ENCODE data around the gene RBMXL3.
"Not testable (repeated sequence)": the region's sequence is repeated elsewhere in the genome, so short reads cannot be mapped to it uniquely, and the experiment has no call there.

The RBMXL3 gene

GRCh38 chrX:115189110-115189509 lies at the start of gene RBMXL3:
TSS of gene RBMXL3 (plus strand) at chrX:115189410. CDS start at chrX:115189442, 32 bp downstream.
- no peak for DNase-seq

- no peak for DNase-seq
These were observed 47.2 kb upstream of the RBMXL3 start for GRCh38 chrX:115142057-115142456.

GRCh38 chrX:115147220-115147619 lies 42.0 kb upstream of the RBMXL3 start:
- peak in 1 of 2 experiments; percentile 26 for DNase-seq

DNA sequence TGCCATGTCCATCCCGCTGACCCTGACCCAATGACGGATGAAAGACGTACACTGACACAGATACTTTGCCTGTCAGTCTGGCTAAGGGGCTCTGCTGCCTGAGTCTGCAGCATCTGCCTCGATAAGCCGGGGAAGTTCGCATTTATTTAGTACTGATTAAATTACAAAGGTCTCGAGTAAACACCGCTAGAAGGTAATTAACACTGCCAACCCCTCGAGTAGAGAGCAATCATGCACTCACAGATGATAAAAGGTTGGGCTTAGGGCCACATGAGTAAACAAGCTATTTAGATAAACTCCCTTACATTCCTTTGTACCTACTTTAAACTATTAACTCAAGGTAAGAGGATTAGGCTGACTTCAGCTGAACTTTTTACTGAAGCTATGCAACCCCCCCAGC lies 16.0 kb upstream of the RBMXL3 start:
- DNase-seq: peak in 1 of 2 experiments; percentile 12

DNA sequence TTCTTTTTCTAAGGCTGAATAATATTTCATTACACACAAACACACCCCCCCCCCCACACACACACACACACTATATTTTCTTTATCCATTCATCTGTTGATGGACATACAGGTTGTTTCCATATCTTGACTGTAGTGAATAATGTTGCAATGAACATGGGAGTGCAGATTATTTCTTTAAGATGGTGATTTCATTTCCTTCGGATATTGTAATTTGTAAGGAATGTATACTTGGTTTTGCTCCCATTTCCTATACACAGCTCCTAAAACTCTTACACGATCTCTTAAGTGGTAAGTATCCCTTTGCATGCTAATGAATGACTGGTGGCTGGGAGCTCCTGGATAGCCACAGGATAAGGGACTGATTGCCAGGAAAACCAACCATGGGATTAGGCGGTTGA lies 14.7 kb upstream of the RBMXL3 start:
- no peak for DNase-seq

- no peak for DNase-seq
These were observed 11.3 kb upstream of the RBMXL3 start for GRCh38 chrX:115177932-115178331.

- no peak for DNase-seq
These were observed 10.7 kb upstream of the RBMXL3 start for GRCh38 chrX:115178473-115178872.

DNA sequence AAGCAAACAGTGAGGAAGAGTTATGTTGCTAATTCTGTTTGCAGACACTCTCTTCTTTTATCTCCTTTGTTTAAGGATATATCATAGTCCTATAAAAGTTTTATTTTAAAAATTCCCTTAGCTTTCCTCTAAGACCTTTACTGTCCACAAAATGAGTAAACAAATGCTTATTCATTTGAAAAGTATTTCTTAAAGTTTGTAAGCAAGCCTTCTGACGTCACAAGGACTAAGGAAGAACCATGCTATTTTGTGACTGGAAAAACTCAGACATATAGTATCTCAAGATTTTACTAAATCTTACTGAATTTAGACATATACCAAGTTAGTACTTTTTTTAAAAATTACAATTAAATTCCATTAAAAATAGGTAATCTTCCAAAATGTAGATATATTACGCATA lies 5.2 kb upstream of the RBMXL3 start:
- DNase-seq: no peak

DNA sequence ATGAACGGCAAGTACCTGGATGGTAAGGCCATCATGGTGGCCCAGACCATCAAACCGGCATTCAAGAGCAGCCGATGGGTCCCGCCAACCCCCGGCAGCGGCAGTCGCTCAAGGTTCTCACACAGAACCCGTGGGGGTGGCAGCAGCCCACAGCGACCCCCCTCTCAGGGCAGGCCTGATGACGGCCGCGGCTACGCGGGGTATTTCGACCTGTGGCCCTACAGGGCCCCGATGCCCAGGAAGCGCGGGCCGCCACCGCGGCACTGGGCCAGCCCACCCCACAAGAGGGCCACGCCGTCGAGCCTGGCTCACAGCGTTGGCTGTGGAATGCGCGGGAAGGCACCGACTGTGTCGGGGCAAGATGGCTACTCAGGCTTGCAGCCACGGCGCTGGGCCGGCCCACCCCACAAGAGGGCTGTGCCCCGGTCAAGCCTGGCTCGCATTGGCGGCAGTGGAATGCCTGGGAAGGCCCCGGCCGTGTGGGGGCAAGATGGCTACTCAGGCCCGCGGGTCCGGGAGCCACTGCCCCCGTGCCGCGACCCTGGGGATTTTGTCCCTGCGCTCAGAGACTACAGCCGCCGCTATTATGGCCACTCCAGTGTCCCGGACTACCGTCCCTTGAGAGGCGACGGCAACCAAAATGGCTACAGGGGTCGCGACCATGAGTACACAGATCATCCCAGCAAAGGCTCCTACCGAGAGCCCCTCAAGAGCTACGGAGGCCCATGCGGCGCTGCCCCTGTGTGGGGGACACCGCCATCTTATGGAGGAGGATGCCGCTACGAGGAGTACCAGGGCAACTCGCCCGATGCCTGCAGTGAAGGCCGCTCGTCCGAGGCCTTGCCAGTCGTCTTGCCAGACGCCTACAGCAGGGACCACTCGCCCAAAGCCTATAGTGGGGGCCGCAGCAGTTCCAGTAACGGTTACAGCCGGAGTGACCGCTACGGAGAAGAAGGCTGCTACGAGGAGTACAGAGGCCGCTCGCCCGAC lies 731 bp downstream of the RBMXL3 start:
- DNase-seq: no peak

DNA sequence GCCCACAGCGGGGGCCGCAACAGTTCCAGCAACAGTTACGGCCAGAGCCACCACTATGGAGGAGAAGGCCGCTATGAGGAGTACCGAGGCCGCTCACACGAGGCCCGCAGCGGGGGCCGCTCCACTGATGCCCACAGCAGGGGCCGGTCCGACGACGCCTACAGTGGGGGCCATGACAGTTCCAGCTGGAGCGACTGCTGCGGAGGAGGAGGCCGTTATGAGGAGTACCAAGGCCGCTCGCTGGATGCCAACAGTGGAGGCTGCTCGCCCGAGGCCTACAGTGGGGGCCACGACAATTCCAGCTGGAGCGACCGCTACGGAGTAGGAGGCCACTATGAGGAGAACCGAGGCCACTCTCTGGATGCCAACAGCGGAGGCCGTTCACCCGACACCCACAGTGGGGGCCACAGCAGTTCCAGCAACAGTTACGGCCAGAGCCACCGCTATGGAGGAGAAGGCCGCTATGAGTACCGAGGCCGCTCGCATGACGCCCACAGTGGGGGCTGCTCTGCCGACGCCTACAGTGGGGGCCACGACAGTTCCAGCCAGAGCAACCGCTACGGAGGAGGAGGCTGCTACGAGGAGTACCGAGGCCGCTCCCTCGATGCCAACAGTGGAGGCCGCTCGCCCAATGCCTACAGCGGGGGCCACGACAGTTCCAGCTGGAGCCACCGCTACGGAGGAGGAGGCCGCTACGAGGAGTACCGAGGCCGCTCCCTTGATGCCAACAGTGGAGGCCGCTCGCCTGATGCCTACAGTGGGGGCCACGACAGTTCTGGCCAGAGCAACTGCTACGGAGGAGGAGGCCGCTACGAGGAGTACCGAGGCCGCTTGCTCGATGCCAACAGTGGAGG lies 1.7 kb downstream of the RBMXL3 start:
- DNase-seq: no peak

DNA sequence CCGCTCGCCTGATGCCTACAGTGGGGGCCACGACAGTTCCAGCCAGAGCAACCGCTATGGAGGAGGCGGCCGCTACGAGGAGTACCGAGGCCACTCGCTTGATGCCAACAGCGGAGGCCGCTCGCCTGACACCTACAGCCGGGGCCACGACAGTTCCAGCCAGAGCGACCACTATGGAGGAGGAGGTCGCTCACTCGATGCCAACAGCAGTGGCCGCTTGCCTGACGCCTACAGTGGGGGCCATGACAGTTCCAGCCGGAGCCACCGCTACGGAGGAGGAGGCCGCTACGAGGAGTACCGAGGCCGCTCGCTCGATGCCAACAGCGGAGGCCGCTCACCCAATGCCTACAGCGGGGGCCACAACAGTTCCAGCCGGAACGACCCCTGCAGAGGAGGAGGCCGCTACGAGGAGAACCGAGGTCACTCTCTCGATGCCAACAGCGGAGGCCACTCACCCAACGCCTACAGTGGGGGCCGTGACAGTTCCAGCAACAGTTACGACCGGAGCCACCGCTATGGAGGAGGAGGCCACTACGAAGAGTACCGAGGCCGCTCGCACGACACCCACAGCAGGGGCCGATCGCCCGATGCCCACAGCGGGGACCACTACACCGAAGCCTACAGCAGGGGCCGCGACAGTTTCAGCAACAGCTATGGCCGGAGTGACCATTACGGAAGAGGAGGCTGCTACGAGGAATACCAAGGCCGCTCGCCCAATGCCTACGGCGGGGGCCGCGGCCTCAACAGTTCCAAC lies 2.5 kb downstream of the RBMXL3 start:
- DNase-seq: no peak

- no peak for DNase-seq
These were observed 3.1 kb downstream of the RBMXL3 start for GRCh38 chrX:115192244-115192700.

DNA sequence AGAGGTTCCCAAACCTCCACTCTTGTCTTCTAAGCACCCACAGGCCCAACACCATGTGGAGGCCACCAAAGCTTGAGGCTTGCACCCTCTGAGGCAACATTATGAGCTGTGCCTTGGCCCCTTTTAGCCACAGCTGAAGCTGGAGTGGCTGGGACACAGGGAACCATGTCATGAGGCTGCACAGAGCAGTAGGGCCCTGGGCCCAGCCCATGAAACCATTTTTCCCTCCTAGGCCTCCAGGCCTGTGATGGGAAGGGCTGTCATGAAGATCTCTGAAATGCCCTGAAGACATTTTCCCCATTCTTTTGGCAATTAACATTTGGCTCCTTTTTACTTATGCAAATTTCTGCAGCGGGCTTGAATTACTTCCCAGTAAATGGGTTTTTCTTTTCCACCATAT lies 14.8 kb downstream of the RBMXL3 start:
- no peak for DNase-seq

- not testable (repeated sequence) for DNase-seq
These were observed 20.3 kb downstream of the RBMXL3 start for GRCh38 chrX:115209547-115209946.

- DNase-seq: peak; percentile 54 to 92
These were observed 24.9 kb downstream of the RBMXL3 start for GRCh38 chrX:115214151-115214550.

GRCh38 chrX:115214605-115215004 lies 25.4 kb downstream of the RBMXL3 start:
- DNase-seq: peak in 1 of 2 experiments; percentile 45

DNA sequence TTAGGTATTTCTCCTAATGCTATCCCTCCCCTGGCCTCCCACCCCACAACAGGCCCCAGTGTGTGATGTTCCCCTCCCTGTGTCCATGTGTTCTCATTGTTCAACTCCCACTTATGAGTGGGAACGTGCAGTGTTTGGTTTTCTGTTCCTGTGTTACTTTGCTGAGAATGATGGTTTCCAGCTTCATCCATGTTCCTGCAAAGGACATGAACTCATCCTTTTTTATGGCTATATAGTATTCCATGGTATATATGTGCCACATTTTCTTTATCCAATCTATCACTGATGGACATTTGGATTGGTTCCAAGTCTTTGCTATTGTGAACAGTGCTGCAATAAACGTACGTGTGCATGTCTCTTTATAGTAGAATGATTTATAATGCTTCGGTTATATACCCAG lies 28.1 kb downstream of the RBMXL3 start:
- DNase-seq: not testable (repeated sequence)

DNA sequence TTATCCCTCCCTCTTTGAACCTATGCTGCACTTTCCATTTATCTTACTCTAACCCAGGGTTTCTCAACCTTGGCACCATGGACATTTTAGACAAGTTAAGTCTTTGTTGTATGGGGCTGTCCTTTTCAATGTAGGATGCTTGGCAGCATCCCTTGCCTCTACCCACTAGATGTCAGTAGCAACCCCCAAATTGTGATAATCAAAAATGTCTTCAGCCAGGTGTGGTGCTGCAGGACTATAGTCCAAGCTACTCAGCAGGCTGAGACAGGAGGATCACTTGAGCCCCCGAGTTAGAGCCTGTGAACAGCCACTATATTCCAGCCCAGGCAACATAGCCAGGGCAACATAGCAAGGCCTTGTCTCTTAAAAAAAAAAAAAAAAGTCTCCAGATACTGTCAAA lies 37.7 kb downstream of the RBMXL3 start:
- peak; percentile 51 to 80 for DNase-seq

DNA sequence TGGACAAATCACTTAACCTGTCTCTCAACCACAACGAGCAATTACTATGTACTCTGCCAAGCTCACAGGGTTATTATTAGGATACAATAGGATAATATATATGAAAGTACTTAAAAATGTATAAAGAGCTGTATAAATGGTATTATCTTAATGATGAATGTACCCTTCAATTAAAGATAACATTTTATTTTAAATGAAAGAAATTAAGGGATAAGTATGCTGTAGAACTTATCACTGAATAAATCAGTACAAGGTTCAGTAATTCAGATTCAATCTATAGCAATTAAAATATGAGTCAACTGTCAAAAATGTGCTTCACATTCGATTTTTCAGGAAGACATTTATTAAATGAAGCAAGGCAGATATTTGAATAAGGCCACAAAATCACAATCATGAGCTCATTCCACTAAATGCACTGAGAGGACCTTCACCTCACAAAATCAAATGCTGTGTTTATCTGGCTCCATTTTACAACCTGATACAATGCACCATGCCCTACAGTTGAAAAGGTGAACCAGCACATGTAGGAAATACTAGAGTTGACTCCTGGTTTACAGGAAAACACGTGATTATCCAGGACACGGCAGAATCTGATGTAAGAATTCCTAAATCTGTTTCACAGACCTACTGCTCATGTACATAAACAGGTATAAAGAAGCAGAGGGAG lies 40.3 kb downstream of the RBMXL3 start:
- peak in 1 of 2 experiments; percentile 6 for DNase-seq

- DNase-seq: no peak
These were observed 43.8 kb downstream of the RBMXL3 start for GRCh38 chrX:115232933-115233496.

Measured in NCI-H524 (cell line).